GM19025 (cell line): Measurements from ENCODE around the gene SPATA20.

Experiments
- ATAC-seq: cut with Tn5 transposase; IDR thresholded peaks from one replicate; pipeline ENCODE4 v1.9.1; 2021; ENCODE audit warnings: mild to moderate bottlenecking, low read depth, moderate library complexity; ENCODE audit not compliant: unreplicated experiment

The SPATA20 gene

GRCh38 chr17:50594128-50594823 lies 47.3 kb downstream of the SPATA20 start:
- ATAC-seq, result no peak

DNA sequence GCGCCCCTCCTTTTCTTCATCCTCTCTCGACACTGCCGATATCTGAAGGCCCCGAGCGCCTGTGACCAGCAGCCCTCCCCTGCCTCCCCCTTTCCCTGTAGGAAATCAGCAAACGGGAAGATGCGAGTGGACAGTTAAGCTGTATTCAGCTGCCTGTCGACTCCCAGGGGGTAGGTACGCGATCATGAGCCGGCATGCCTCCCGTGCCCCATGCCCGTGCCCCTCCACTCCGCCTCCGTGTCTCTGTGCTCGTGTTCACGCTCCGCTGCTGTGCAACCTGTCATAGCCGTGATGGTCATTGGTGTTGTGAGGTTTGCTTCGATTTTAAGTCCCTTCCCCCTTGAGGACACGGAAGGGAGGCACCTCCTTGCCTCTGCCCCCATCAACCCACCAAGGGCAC lies 47.9 kb downstream of the SPATA20 start:
- ATAC-seq, result no peak

- no peak for ATAC-seq
Measured at GRCh38 chr17:50596191-50597037, 49.4 kb downstream of the SPATA20 start.

DNA sequence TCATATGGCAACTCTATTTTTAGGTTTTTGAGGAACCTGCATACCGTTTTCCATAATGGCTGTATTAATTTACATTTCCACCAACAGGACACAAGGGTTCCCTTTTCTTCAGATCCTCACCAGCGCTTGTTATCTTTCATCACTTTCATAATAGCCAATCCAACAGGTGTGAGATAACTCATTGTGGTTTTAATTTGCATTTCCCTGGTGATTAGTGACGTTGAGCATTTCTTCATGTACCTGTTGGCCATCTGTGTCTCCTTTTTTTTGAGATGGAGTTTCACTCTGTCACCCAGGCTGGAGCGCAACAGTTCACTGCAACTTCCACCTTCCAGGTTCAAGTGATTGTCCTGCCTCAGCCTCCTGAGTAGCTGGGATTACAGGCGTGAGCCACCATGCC lies 51.5 kb downstream of the SPATA20 start:
- no peak for ATAC-seq

DNA sequence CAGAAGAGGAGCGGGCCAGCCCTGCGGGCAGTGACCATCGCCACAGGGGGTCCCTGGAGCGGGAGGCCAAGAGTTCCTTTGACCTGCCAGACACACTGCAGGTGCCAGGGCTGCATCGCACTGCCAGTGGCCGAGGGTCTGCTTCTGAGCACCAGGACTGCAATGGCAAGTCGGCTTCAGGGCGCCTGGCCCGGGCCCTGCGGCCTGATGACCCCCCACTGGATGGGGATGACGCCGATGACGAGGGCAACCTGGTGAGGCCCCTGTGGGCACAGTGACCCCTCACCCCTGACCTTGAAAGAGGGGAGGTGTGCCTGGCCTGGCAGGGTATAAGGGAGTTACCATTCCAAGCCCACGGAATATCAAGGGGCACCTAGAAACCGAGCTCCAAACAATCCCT lies 52.6 kb downstream of the SPATA20 start:
- ATAC-seq, result no peak

GRCh38 chr17:50601823-50602375 lies 54.9 kb downstream of the SPATA20 start:
- ATAC-seq, result no peak

- ATAC-seq, result no peak
Measured at GRCh38 chr17:50602836-50603235, 55.9 kb downstream of the SPATA20 start.

DNA sequence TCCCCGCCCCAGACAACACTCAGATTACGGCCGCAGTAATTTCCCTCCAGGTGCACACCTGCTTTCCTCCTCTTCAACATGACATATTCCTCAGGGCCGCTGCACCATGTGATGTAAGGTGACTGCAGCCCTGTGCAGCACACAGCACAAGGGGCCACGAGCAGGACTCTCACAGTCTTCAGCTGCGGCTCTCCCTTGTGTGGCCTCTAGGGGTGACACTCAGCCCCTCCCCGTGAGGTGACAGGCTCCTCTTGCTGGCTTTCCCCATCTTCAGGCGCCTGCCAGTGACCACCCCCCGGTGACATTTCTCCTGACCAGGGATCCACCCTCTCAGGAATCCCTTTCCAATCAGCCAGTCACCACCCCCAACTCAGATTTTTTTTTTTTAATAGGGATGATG lies 56.4 kb downstream of the SPATA20 start:
- no peak for ATAC-seq

- no peak for ATAC-seq
Measured at GRCh38 chr17:50604513-50604912, 57.5 kb downstream of the SPATA20 start.

DNA sequence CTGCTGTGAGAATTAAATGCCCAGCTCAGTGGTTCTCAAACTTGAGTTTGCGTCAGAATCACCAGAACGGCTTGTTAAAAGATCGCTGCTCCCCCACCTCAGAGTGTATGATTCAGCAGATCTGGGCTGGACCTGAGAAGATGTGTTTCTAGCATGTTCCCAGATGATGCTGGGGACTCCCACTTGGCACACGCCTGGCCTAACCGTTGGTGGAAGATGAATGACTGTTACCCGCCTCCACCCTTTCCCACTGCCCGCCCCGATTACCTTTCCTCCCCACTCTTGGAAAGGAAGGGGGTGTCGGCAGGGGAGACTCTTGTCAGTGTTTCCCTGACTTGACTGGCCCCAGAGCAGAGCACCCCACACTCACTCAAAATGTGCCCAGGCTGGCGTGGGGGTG lies 58.5 kb downstream of the SPATA20 start:
- no peak for ATAC-seq
